Effector CD8-positive, alpha-beta T cell (primary cell): ENCODE data around the gene PYROXD2.

Source experiments
- DNase-seq: peaks from one replicate; lab custom pipeline; 2025; lab: John Stamatoyannopoulos, UW

PYROXD2 gene

DNA sequence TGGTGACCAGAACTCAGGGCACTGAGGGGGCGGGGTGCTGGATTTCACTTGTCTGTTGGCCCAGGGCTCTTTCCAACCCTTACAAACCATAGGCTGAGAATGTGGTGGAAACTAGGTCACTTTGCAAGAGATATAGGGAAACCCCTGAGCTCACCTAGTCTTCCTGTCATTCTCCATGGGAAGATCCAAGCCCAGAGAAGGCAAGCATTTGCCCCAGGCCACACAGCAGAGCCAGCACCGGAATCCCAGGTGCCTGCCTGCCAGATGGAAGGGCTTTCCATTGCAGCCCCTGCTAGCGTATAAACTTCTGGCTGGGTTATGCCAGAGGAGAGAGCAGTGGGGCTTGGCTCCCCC lies 427 bp downstream of the PYROXD2 start:
- DNase-seq = no peak

GRCh38 chr10:98411768-98412167 lies 3.2 kb downstream of the PYROXD2 start:
- no peak for DNase-seq

DNA sequence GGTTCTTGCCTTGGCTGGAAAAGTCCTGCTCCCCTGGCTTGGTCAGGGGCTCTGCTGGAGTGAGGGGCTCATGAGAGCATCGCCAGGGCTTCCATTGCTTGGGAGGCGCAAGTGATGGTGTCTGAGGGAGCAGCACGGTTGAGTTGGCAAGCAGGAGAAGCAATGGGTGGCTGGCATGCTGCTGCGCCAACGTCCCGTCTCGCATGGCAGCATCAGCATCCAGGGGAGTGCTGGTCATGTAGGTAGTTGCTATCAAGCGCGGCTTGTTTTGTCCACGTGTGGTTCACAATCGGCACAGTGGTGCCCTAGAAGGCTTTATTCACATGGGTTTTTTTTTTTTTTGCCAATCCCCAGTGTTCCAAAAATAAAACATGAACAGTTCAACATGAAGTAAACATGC lies 3.8 kb downstream of the PYROXD2 start:
- DNase-seq = no peak

- no peak for DNase-seq
Measured at GRCh38 chr10:98410759-98411158, 4.2 kb downstream of the PYROXD2 start.

GRCh38 chr10:98410135-98410743 lies 4.7 kb downstream of the PYROXD2 start:
- no peak for DNase-seq

DNA sequence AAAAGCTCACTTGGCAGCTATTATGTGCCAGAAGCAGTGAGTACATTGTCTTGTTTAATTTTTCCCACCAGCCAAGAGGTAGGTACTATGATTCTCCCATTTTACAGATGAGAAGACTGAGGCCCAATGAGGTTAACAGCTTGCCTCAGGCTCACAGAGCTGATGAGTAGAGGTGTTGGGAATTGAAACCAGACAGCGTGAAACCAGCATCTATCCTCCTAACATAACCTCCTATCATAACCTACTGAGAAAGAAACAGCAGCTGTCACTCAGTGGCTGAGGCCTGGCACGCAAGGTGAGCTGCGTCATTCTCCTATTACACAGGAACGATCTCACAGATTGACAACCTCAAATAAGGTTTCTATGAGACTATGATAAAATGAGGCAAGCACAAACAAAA lies 6.2 kb downstream of the PYROXD2 start:
- DNase-seq = no peak

GRCh38 chr10:98407744-98408241 lies 7.2 kb downstream of the PYROXD2 start:
- no peak for DNase-seq

DNA sequence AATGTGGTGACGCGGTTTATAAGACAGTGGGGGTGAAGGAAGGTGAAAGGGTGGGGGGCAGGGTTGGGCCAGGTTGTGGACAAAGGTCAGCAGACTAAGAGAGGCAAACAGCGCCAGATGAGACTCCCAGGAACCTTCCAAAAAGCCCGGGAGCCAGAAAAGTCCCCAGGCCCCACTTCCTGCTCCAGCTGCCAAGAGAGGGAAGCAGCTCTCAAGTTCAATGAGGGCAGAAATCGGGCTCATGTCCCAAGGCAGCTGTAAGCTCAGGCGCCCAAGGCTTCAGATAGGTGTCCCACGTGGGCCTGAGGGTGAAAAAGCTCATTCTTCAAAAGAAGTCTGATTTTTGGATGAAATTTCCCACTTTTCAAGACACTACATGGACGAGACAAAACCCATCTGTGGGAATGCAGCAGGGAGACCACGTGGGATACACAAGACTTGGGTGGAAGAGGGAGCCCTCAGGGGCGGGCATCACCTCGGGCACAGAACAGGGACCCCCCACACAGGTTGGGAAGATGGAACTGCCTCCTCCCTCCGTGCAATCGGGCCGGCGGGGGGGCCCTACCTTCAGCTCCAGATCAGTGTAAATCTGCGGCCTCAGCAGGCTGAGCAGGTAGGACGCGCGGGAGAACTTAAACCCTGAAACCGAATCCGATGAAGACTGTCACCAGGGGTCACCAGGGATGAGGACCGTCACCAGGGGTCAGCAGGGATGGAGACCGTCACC lies 7.8 kb downstream of the PYROXD2 start:
- DNase-seq = no peak

- DNase-seq = no peak
Measured at GRCh38 chr10:98405422-98405821, 9.6 kb downstream of the PYROXD2 start.

DNA sequence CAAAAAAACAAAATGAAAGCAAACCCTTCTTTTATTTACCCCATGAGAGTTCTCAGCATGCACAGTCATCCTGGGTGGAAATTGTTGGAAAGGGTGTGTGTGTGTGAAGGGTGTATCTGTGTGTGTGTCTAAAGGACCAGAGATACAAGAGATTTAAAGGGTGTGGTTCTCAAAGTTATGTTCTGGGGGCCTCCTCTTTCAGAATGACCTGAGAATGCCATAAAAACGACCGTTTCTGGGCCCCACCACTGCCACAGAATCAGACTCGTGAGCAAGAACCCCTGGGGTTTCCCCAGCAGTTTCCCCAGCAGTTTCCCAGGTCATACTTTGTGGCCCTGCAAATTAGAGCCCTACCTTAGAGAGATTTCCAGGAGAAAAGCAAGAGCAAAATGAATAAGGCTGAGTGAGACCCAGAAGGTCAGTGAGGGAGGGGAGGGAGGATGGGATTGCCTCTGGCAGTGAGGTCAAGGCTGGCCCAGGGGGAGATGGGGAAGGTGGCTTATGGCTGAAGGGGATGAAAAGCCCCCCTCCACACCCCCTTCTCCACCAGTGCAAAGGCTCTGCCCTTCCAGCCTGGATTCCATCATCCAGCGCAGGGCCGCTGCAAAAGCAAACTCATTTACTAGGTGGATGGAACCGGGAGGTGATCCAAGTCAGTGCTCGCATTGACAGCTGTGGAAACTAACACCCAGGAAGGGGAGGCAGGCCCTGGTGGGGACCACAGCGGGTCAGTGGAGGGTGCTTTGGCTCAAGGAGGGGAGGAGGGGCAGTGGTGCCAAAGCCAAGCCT lies 10.2 kb downstream of the PYROXD2 start:
- no peak for DNase-seq

DNA sequence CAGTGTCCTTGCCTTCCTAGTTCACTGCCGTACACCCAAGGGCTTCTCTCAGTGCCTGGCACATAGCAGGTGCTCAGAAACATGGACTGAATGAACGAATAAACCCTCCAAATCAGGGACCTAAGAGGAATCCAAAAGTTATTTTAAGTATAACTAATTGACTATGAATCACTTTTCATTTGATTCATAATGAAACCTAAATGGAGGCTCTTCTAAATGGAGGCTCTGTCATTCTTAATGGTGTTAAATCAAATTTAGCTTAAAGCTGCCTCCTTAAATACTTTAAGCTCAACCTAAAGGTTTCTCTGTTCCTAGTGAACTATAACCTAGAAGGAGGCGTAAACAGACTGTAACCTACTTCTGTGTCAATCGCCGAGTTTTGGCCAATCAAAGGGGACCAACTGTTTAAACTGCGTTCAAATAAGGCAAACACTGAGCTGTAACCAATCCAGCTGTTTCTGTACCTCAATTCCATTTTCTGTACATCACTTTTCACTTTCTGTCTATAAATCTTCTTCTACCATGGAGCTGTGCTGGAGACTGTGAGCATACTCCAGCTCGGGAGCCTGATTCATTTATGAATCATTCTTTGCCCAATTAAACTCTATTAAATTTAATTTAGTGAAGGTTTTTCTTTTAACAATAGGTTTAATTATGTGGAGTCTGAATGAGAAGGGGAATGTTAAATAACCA lies 11.0 kb downstream of the PYROXD2 start:
- no peak for DNase-seq

DNA sequence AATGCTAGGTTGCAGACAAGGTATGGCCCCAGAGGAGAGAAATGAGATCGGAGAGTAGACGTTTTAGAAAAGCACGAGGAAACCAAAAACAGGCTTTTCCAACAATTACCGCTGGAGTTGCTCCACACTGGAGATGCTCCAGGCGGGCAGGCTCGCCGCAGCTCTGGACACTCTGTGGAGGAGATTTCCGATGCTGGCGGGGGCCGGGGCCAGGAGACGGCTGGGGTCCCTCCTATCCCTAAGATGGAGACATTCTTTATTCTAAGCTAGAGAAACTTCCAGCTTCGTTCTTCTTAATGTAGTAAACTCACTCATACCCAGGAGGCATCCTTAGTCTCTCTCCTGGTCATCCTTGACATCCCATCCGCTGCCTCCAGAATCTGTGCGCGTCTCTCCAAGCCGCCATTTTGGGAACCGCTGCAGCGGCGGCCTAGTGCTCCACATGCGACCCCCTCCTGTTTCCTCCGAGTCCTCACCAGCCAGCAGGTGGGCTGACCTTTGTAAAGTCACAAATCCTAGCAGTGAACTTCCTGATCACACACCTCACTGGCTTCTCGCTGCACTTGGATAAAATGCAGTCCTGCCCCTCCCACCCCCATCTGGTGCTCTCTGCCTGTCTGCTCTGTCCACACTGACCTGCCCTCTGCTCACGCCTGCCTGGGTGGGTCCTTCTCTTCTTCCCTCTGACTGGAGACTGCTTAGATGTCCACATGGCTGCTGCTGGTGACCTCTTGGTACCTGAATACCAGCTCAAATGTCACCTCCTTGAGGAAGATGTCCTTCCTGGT lies 11.9 kb downstream of the PYROXD2 start:
- no peak for DNase-seq

DNA sequence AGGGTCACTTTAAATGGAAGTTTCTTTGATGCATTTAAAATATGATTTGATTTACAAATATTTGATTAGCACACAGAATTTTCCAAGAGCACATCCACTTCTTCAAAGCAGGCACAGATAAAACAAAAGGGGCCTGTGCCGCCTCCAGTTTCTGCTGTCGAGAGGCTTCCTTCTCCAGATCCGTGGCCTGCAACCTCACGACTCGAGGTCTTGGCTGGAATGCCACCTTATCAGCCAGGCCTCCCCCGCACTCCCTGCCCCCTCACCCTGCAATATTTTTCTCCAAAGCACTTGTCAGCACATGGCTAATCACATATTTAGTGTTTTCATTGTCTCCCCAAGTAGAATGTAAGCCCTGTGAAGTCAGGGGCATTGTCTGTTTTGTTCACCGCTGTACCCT lies 12.5 kb downstream of the PYROXD2 start:
- no peak for DNase-seq

- DNase-seq = no peak
Measured at GRCh38 chr10:98400482-98400881, 14.5 kb downstream of the PYROXD2 start.

DNA sequence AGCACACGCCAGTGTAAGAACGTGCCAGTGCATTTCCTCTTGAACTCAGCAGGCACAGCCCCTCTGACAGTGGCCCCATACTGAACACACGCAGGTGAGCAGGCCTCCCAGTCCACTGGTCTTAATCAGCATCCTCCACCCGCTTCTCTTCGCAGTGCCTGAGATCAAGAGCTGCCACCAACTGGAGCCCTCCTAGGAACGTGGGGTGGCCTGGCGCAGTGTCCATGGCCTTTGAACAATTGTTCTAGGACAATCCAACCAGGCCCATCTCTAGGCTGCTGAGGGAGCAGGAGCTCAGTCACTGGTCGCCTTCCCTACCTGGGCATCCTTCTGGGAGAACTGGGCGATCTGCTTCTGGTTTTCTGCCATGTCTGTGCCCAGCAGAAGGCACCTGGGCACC lies 15.2 kb downstream of the PYROXD2 start:
- DNase-seq = no peak

DNA sequence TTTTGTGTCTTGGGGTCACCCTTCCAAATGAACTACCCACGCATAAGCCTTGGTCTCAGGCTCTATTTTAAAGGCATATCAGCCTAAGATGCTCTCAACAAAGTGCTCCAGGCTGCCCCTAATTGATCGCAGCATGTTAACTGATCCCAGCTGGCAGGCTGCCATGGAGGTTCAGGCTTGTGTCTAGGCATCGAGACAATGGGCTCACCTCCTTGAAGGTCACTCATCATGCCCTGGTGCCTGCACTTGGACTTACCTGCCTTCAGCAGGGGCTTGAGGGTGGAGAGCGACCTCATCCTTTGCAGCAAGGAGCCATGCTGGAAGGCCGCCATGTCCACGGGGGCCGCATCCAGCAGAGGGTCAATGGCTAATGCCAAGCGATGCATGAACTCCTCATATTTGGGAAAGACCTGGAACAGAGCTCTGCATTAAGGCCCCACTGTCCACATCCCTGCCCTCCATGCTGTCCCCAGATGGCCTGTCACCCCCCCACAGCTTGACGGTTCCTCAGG lies 17.8 kb downstream of the PYROXD2 start:
- DNase-seq = no peak

GRCh38 chr10:98396096-98397063 lies 18.6 kb downstream of the PYROXD2 start:
- no peak for DNase-seq

DNA sequence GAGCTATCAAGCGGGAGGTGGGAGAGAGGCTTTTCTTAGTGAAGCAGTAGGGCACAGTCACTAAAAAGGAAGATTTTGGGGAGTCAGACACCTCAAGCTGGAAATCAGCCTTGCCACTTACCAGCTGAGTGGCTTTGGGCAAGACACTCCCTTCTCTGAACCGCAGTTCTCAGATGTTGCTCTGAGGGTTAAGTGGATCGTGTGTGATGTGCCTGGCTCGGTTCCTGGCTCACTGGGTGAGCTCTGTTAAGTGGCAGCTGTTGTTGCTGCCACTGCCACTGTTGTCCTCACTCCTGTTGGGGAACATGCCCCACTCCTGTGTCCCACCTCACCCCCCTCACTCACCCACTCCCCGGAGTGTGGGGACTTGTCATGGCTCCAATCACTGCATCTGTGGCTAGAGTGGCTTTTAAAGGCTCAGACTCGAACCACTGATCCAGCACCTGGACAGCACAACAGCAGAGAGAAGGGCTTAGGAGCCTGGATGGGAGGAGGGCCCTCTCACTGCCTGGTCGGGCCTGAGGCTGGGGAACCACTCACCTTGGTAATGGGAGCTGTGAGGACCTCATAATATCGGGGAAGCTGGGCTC lies 20.0 kb downstream of the PYROXD2 start:
- no peak for DNase-seq

DNA sequence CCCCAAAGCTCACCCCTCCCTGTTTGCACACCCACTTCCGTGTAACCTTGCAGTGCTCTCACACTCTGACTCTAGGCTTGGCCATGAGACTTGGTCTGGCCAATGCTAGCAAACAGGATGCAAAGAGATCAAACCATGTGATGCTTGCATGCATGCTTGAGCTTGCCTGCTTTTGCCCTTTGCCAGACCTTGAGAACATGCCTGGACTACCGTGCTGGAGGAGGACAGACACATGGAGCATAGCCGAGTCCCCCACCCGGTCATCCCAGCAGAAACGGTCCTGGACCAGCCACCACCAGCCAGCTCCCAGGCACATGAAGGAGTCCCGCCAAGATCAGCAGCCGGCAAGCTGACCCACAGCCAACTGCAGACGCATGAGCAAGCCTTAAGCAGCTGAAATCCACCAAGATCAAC lies 23.4 kb downstream of the PYROXD2 start:
- DNase-seq = no peak

DNA sequence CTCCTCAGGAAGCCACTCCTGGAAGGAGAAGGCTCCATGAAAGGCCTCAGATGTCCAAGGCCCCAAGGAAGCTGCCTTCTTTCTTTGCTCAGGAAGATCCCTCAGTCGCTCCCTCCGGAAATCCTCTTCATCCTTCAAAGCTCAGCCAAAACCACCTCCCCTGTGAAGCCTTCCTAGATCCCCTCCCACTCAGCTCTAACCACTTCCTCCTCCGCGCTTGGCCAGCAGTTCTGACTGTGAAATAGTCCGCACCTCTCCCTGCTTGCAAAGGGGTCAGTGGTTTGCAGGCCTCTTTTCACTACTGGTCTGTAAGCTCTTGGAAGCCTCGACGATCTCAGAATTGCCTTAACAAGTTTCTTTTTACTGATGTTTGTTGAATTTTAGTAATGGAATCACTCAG lies 23.9 kb downstream of the PYROXD2 start:
- no peak for DNase-seq
